ENCODE data around the gene FKBP2.

DNA sequence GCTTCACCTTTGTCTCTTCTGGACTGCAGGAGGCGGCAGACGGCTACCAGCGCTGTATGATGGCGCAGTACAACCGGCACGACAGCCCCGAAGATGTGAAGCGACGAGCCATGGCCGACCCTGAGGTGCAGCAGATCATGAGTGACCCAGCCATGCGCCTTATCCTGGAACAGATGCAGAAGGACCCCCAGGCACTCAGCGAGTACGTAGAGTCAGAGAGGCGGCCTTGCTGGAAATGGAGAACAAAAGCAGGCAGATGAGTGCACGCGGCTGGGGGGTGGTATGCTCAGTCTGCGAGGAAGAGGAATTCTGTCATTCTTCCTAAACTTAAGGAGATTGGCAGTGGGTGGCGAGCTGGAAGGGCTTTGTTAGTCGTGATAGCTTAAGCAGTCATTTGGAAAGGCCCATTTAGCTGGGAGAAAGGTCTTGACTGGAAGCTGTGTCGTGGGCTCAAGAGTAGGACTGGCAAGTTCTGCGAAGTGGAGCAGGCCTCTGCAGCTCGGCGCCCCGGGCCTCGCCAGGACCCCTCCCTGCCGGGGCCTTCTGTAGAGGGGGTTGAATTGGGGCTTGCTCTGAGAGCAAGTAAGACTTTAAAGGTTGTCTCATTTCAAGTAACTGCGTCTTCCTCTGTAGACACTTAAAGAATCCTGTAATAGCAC lies 37.3 kb upstream of the FKBP2 start:
- TF ChIP-seq, protein P1, sequence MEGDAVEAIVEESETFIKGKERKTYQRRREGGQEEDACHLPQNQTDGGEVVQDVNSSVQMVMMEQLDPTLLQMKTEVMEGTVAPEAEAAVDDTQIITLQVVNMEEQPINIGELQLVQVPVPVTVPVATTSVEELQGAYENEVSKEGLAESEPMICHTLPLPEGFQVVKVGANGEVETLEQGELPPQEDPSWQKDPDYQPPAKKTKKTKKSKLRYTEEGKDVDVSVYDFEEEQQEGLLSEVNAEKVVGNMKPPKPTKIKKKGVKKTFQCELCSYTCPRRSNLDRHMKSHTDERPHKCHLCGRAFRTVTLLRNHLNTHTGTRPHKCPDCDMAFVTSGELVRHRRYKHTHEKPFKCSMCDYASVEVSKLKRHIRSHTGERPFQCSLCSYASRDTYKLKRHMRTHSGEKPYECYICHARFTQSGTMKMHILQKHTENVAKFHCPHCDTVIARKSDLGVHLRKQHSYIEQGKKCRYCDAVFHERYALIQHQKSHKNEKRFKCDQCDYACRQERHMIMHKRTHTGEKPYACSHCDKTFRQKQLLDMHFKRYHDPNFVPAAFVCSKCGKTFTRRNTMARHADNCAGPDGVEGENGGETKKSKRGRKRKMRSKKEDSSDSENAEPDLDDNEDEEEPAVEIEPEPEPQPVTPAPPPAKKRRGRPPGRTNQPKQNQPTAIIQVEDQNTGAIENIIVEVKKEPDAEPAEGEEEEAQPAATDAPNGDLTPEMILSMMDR (IDR thresholded peaks at IDR 0.05), result no peak
- no peak for TF ChIP-seq EZH2 (IDR thresholded peaks at IDR 0.05)
